GM12878 (cell line): Measurements from ENCODE around the gene LY6G5C. TPM values are rescaled to one million over a fixed set of nuclear protein-coding genes. Genes with fewer than 3 reads are reported as not detected.

Source experiments
- ATF7 ChIP-seq: fragments of 450-650 bp; IDR thresholded peaks from 2 replicates; pipeline ENCODE4 v1.6.1; 2016; ENCODE audit warnings: low read depth, mild to moderate bottlenecking
- BRCA1 ChIP-seq: IDR thresholded peaks from 2 replicates; pipeline ENCODE4 v1.6.1; 2011; ENCODE audit warnings: low read depth, low read length, improper control_type of control experiment
- CREB1 ChIP-seq: IDR thresholded peaks from 2 replicates; pipeline ENCODE4 v1.6.1; 2012; ENCODE audit warnings: low read depth, mild to moderate bottlenecking, inconsistent platforms
- EP300 ChIP-seq, 2 experiments: fragments of 150-350 bp in 1 of 2; IDR thresholded peaks; 2 replicates each; pipeline ENCODE4 v1.6.1; 2011 to 2012; ENCODE audit warnings: low read depth in 2 of 2, low read length in 2 of 2, borderline replicate concordance in 1 of 2, improper control_type of control experiment in 1 of 2, inconsistent platforms in 1 of 2; ENCODE audit not compliant: control insufficient read depth in 1 of 2
- HCFC1 ChIP-seq: fragments of 150-350 bp; IDR thresholded peaks from 2 replicates; pipeline ENCODE4 v1.6.1; 2014; ENCODE audit warnings: low read length
- JUND ChIP-seq: IDR thresholded peaks from 2 replicates; pipeline ENCODE4 v1.6.1; 2012; ENCODE audit warnings: low read depth, mild to moderate bottlenecking, low read length, improper control_type of control experiment, moderate library complexity
- KAT2A ChIP-seq: conservative IDR thresholded peaks from 2 replicates; pipeline ENCODE4 v1.6.1; 2011; ENCODE audit warnings: low read depth, low read length; ENCODE audit not compliant: control insufficient read depth
- KLF5 ChIP-seq: fragments of 450-650 bp; IDR thresholded peaks from 2 replicates; pipeline ENCODE4 v1.6.1; 2014; ENCODE audit warnings: mild to moderate bottlenecking; ENCODE audit not compliant: partially characterized antibody
- LARP7 ChIP-seq: fragments of 450-650 bp; IDR thresholded peaks from 2 replicates; pipeline ENCODE4 v1.6.1; 2017; ENCODE audit warnings: mild to moderate bottlenecking
- NFIC ChIP-seq: IDR thresholded peaks from 2 replicates; pipeline ENCODE4 v1.6.1; 2012; ENCODE audit warnings: low read depth, mild to moderate bottlenecking, inconsistent platforms, low read length, moderate library complexity
- NKRF ChIP-seq: fragments of 450-650 bp; conservative IDR thresholded peaks from 2 replicates; pipeline ENCODE4 v1.6.1; 2017; ENCODE audit warnings: mild to moderate bottlenecking, moderate library complexity
- NR2F1 ChIP-seq: fragments of 450-650 bp; conservative IDR thresholded peaks from 2 replicates; pipeline ENCODE4 v1.6.1; 2017; ENCODE audit warnings: mild to moderate bottlenecking
- POLR2AphosphoS2 ChIP-seq: IDR thresholded peaks from 2 replicates; pipeline ENCODE4 v1.6.1; 2011; ENCODE audit warnings: low read depth, mild to moderate bottlenecking, low read length, improper control_type of control experiment, moderate library complexity
- RUNX3 ChIP-seq: IDR thresholded peaks from 2 replicates; pipeline ENCODE4 v1.6.1; 2012; ENCODE audit warnings: low read length, inconsistent platforms
- SMAD1 ChIP-seq: fragments of 450-650 bp; IDR thresholded peaks from 2 replicates; pipeline ENCODE4 v1.6.1; 2018; ENCODE audit warnings: mild to moderate bottlenecking, low read depth; ENCODE audit not compliant: partially characterized antibody
- SUZ12 ChIP-seq: fragments of 200-600 bp; sonication (generic); IDR thresholded peaks from one replicate; pipeline ENCODE4 v1.6.1; 2018; ENCODE audit warnings: antibody characterized with exemption, mild to moderate bottlenecking; ENCODE audit not compliant: unreplicated experiment
- YY1 ChIP-seq: IDR thresholded peaks from 2 replicates; pipeline ENCODE4 v1.6.1; 2011; ENCODE audit warnings: low read depth, mild to moderate bottlenecking, low read length
- ZBTB4 ChIP-seq: fragments of 450-650 bp; formaldehyde crosslinking; IDR thresholded peaks from 2 replicates; pipeline ENCODE4 v1.4.0; 2022; ENCODE audit warnings: mild to moderate bottlenecking, moderate library complexity
- ZNF622 ChIP-seq: fragments of 450-650 bp; IDR thresholded peaks from 2 replicates; pipeline ENCODE4 v1.6.1; 2017; ENCODE audit warnings: mild to moderate bottlenecking, inconsistent platforms
- ZNF687 ChIP-seq: fragments of 450-650 bp; IDR thresholded peaks from 2 replicates; pipeline ENCODE4 v1.6.1; 2017; ENCODE audit warnings: mild to moderate bottlenecking, moderate library complexity
- polyA plus RNA-seq, 11 experiments: library from polyadenylated mRNA; depleted of rRNA in 4 of 11; unstranded in 6 of 11; stranded (reverse) in 5 of 11; fragments of >200 nt; fragmentation: Nextera tagmentation in 4 of 11; fragmentation: Illumina TruSeq in 1 of 11; extraction: Ambion mirVana in 4 of 11; extraction: Trizol in 1 of 11; gene quantifications; 1 replicate in 1 of 11; 2 replicates in 10 of 11; pipeline versions ENCODE4 v1.2.1 to v1.2.3, GENCODE V29; 2011 to 2016; ENCODE audit warnings: inconsistent platforms in 2 of 11, missing spikeins in 2 of 11, low read depth in 1 of 11
- total RNA-seq, 4 experiments: library from RNA; depleted of rRNA in 3 of 4; stranded (reverse); fragments of >200 nt in 3 of 4; fragmentation: Illumina TruSeq in 1 of 4; extraction: Trizol in 1 of 4; gene quantifications; 2 replicates each; pipeline versions ENCODE4 v1.2.1 to v1.2.3, GENCODE V29; 2013 to 2021

Gene LY6G5C
- total and polyA plus RNA-seq, 10 of the 15 experiments (the other 5 are each of a cell fraction or from before 2014, with no cell fraction given), result 0.76 to 6.1 (median 1.7) TPM

GRCh38 chr6:31702819-31703716 is 22.2 kb upstream of the LY6G5C start, which contains the start of gene ABHD16A (continued):
- TF ChIP-seq ZNF687 (0 out of 2 replicates have a peak, but pooled peaks have one; percentile 8), ATF7 (peak; percentile 98), LARP7 (0 out of 2 replicates have a peak, but pooled peaks have one; percentile 56), EP300 (IDR thresholded peaks at IDR 0.05; ENCODE audit: borderline replicate concordance in 1 of 2, control insufficient read depth in 1 of 2, low read depth in 2 of 2, low read length in 2 of 2) (no peak), HCFC1 (peak; percentile 62), BRCA1 (no peak), JUND (peak; percentile 96), SUZ12 (no peak), SMAD1 (no peak), YY1 (peak; percentile 79), KLF5 (peak; percentile 98), NFIC (no peak), POLR2AphosphoS2 (peak; percentile 77; the same call in 1 of the 2 replicates), ZBTB4 (no peak), CREB1 (peak; percentile 96), ZNF622 (no peak), RUNX3 (peak; percentile 67), NKRF (peak; percentile 79; the same call in 1 of the 2 replicates), KAT2A (no peak), NR2F1 (peak; percentile 58; the same call in 1 of the 2 replicates)
